IMR-90 (cell line): Measurements from ENCODE around the gene ARHGEF4. TPM values are rescaled to one million over a fixed set of nuclear protein-coding genes. Genes with fewer than 3 reads are reported as not detected.
"Not testable (repeated sequence)": the region's sequence is repeated elsewhere in the genome, so short reads cannot be mapped to it uniquely, and the experiment has no call there.

ENCODE experiments used
- ATAC-seq: fragments of 200-7000 bp; cut with Tn5 transposase; 2 replicates; pipeline ENCODE4 v1.9.1; 2020; ENCODE audit warnings: low read depth, mild to moderate bottlenecking, moderate library complexity
- BruUV-seq: library from RNA; stranded (reverse); fragments of 400-500 nt; replicated peaks from 2 replicates; lab custom pipeline; 2021; lab: Mats Ljungman, UMichigan
- CTCF ChIA-PET: fragments of 300-600 bp; formaldehyde crosslinking; extraction: SDS; loops from one replicate; lab custom pipeline; 2021; ENCODE audit warnings: antibody characterized with exemption; lab: Yijun Ruan, JAX
- POLR2A ChIA-PET: fragments of 300-600 bp; sonication (Branson Sonifier 250); formaldehyde crosslinking; loops from one replicate; lab custom pipeline; 2022; ENCODE audit warnings: antibody characterized with exemption; ENCODE audit not compliant: unreplicated experiment; lab: Charles Lee
- DNase-seq: peaks from one replicate; pipeline ENCODE4 v3.0.0; 2013
- H2AFZ ChIP-seq: replicated peaks from 2 replicates; pipeline ENCODE3; 2013; ENCODE audit warnings: low read length, mild to moderate bottlenecking; ENCODE audit not compliant: poor library complexity
- H2AK5ac ChIP-seq: 2 replicates; pipeline ENCODE4 v1.6.1; 2013; ENCODE audit warnings: low read depth, low read length, inconsistent platforms
- H2AK9ac ChIP-seq: replicated peaks from 2 replicates; pipeline ENCODE3; 2013; ENCODE audit warnings: mild to moderate bottlenecking, low read depth, low read length, moderate library complexity; ENCODE audit not compliant: poor library complexity
- H2BK120ac ChIP-seq: 2 replicates; pipeline ENCODE4 v1.6.1; 2013; ENCODE audit warnings: low read depth, low read length, inconsistent platforms
- H2BK15ac ChIP-seq: 3 replicates; pipeline ENCODE4 v1.6.1; 2013; ENCODE audit warnings: low read depth, low read length, inconsistent platforms
- H2BK20ac ChIP-seq: 2 replicates; pipeline ENCODE4 v1.6.1; 2013; ENCODE audit warnings: low read depth, mild to moderate bottlenecking, inconsistent platforms, low read length, moderate library complexity
- H2BK5ac ChIP-seq: 2 replicates; pipeline ENCODE4 v1.6.1; 2013; ENCODE audit warnings: mild to moderate bottlenecking, low read depth, low read length, inconsistent platforms; ENCODE audit not compliant: poor library complexity, severe bottlenecking
- H3K14ac ChIP-seq: replicated peaks from 2 replicates; pipeline ENCODE4 v1.6.1; 2013; ENCODE audit warnings: low read depth, low read length, inconsistent platforms
- H3K18ac ChIP-seq: 2 replicates; pipeline ENCODE4 v1.6.1; 2013; ENCODE audit warnings: low read depth, low read length, control low read depth
- H3K23ac ChIP-seq: 2 replicates; pipeline ENCODE4 v1.6.1; 2013; ENCODE audit warnings: low read depth, low read length, inconsistent platforms
- H3K27ac ChIP-seq: 2 replicates; pipeline ENCODE4 v1.5.1; 2013; ENCODE audit warnings: mild to moderate bottlenecking, control low read depth, low read length; ENCODE audit not compliant: insufficient read depth
- H3K27me3 ChIP-seq: 2 replicates; pipeline ENCODE4 v1.6.1; 2013; ENCODE audit warnings: low read length; ENCODE audit not compliant: control insufficient read depth, insufficient read depth
- H3K36me3 ChIP-seq: 2 replicates; pipeline ENCODE4 v1.6.1; 2013; ENCODE audit warnings: low read length, mixed read lengths; ENCODE audit not compliant: control insufficient read depth, insufficient read depth
- H3K4ac ChIP-seq: 2 replicates; pipeline ENCODE4 v1.6.1; 2013; ENCODE audit warnings: low read depth, low read length, inconsistent platforms
- H3K4me1 ChIP-seq: 2 replicates; pipeline ENCODE4 v1.6.1; 2013; ENCODE audit warnings: low read length, mixed read lengths; ENCODE audit not compliant: control insufficient read depth, insufficient read depth
- H3K4me2 ChIP-seq: 2 replicates; pipeline ENCODE4 v1.6.1; 2013; ENCODE audit warnings: low read depth, mild to moderate bottlenecking, control low read depth, low read length, moderate library complexity
- H3K4me3 ChIP-seq: 2 replicates; pipeline ENCODE4 v1.5.1; 2013; ENCODE audit warnings: low read depth, mild to moderate bottlenecking, control low read depth, low read length, moderate library complexity; ENCODE audit not compliant: insufficient read depth
- H3K56ac ChIP-seq: 2 replicates; pipeline ENCODE4 v1.6.1; 2013; ENCODE audit warnings: low read length, inconsistent platforms; ENCODE audit not compliant: insufficient read depth; ENCODE audit errors: extremely low read depth
- H3K79me1 ChIP-seq, 2 experiments: 2 replicates each; pipeline ENCODE4 v1.6.1; 2013; ENCODE audit warnings: low read length in 2 of 2, inconsistent platforms in 1 of 2, low read depth in 1 of 2
- H3K9ac ChIP-seq: 2 replicates; pipeline ENCODE4 v1.6.1; 2013; ENCODE audit warnings: low read depth, low read length, control low read depth
- H3K9me1 ChIP-seq: 2 replicates; pipeline ENCODE4 v1.6.1; 2013; ENCODE audit warnings: low read length, inconsistent platforms; ENCODE audit not compliant: insufficient read depth
- H3K9me3 ChIP-seq: 2 replicates; pipeline ENCODE4 v1.6.1; 2013; ENCODE audit warnings: low read length; ENCODE audit not compliant: control insufficient read depth, insufficient read depth
- H4K20me1 ChIP-seq: 2 replicates; pipeline ENCODE4 v1.6.1; 2013; ENCODE audit warnings: low read length, inconsistent platforms; ENCODE audit not compliant: insufficient read depth
- H4K5ac ChIP-seq: 2 replicates; pipeline ENCODE4 v1.6.1; 2013; ENCODE audit warnings: mild to moderate bottlenecking, low read depth, low read length, control low read depth
- H4K8ac ChIP-seq, 2 experiments: 2 replicates each; pipeline ENCODE4 v1.6.1; 2013; ENCODE audit warnings: low read depth in 2 of 2, low read length in 2 of 2, control low read depth in 1 of 2, inconsistent platforms in 1 of 2
- H4K91ac ChIP-seq: 2 replicates; pipeline ENCODE4 v1.6.1; 2013; ENCODE audit warnings: low read depth, low read length, inconsistent platforms; ENCODE audit not compliant: insufficient read depth
- WGBS, 2 experiments: methylation state at CpG; one replicate each; pipeline versions ENCODE4 v1.1.5 to v1.1.7; 2013; ENCODE audit warnings: missing lambda C conversion rate in 2 of 2; ENCODE audit not compliant: insufficient read length in 1 of 2; ENCODE audit errors: extremely low coverage in 2 of 2; 5-methylcytosine and 5-hydroxymethylcytosine counted together
- dilution Hi-C: fragments of 300-500 bp; cut with HindIII; formaldehyde crosslinking; loops from one replicate; pipeline ENCODE4 v1.14.3; 2018; ENCODE audit warnings: low sequenced_read_pairs; ENCODE audit not compliant: unreplicated experiment
- in situ Hi-C: fragments of 300-500 bp; cut with MboI; formaldehyde crosslinking; loops from 3 replicates; pipeline ENCODE4 v1.14.3; 2019; ENCODE audit warnings: low sequenced_read_pairs, inconsistent platforms, mixed read lengths
- intact Hi-C: fragments of 100-400 bp; cut with micrococcal nuclease; formaldehyde crosslinking; loops from 2 replicates; pipeline ENCODE4 v1.10.0; 2022
- polyA plus RNA-seq, 3 experiments: library from polyadenylated mRNA; depleted of rRNA; stranded (reverse); fragments of >200 nt; gene quantifications; 2 replicates each; pipeline ENCODE4 v1.2.3, GENCODE V29; 2012; ENCODE audit warnings: low replicate concordance in 1 of 3
- total RNA-seq: library from RNA; depleted of rRNA; stranded (reverse); fragments of >200 nt; gene quantifications from 2 replicates; pipeline ENCODE4 v1.2.3, GENCODE V29; 2012

Gene ARHGEF4
- total and polyA plus RNA-seq, 2 of the 4 experiments (the other 2 are of a cell fraction) = 2.7 to 5.0 TPM

- in situ Hi-C loops, H3K27ac ChIP-seq, POLR2A ChIA-PET, H4K5ac ChIP-seq, H2AK9ac ChIP-seq, H3K9ac ChIP-seq, H3K4ac ChIP-seq, H3K9me1 ChIP-seq, H2BK20ac ChIP-seq, DNase-seq, H3K4me2 ChIP-seq, H4K91ac ChIP-seq, BruUV-seq, H3K14ac ChIP-seq, H2AK5ac ChIP-seq, H3K4me3 ChIP-seq, H3K23ac ChIP-seq, H2BK15ac ChIP-seq, H2BK120ac ChIP-seq, H3K56ac ChIP-seq, CTCF ChIA-PET, H3K27me3 ChIP-seq, H2BK5ac ChIP-seq, H3K9me3 ChIP-seq, intact Hi-C loops, ATAC-seq, H3K18ac ChIP-seq, H4K8ac ChIP-seq, dilution Hi-C loops, H2AFZ ChIP-seq: not testable (repeated sequence)
- Histone ChIP-seq H3K4me1 (peaks cover 11% of the 10 kb centered on the region), H3K79me1 (peaks cover 26 to 60% of the 10 kb centered on the region in 2 experiments), H4K20me1 (peaks cover 66% of the 10 kb centered on the region), H3K36me3 (peaks cover 38% of the 10 kb centered on the region)
- 100% methylated on average over 2 of the region's 6 CpGs; no CpG with 5 or more reads in 1 of the 2 experiments for WGBS, 2 experiments
These were observed 231.5 kb downstream of the ARHGEF4 start for GRCh38 chr2:131068172-131068571.

GRCh38 chr2:131075578-131075977 lies 238.9 kb downstream of the ARHGEF4 start:
- H2AK9ac ChIP-seq, H4K8ac ChIP-seq, H3K4ac ChIP-seq, H2BK120ac ChIP-seq, in situ Hi-C loops, H3K4me3 ChIP-seq, intact Hi-C loops, DNase-seq, H3K18ac ChIP-seq, H3K9me3 ChIP-seq, H2BK15ac ChIP-seq, H4K5ac ChIP-seq, H3K4me2 ChIP-seq, H2AK5ac ChIP-seq, CTCF ChIA-PET, H2BK20ac ChIP-seq, ATAC-seq, H4K91ac ChIP-seq, H2BK5ac ChIP-seq, H3K4me1 ChIP-seq, H3K23ac ChIP-seq, H3K56ac ChIP-seq, H3K27me3 ChIP-seq, H3K14ac ChIP-seq, POLR2A ChIA-PET, BruUV-seq, H3K9ac ChIP-seq, H2AFZ ChIP-seq, H3K27ac ChIP-seq, dilution Hi-C loops: not testable (repeated sequence)
- WGBS, 2 experiments = 100% methylated on average over 1 of the region's 15 CpGs; no CpG with 5 or more reads in 1 of the 2 experiments
- Histone ChIP-seq H3K9me1 (peaks cover 16% of the 10 kb centered on the region), H3K36me3 (peaks cover 55% of the 10 kb centered on the region), H3K79me1 (peaks cover 25 to 71% of the 10 kb centered on the region in 2 experiments), H4K20me1 (peaks cover 57% of the 10 kb centered on the region)
